ENCODE results near the gene TMEM235.

GRCh38 chr17:78252701-78253635, 21.5 kb downstream of the TMEM235 start:
- no peak for TF ChIP-seq POLR2A (IDR thresholded peaks at IDR 0.05; ENCODE audit: low read depth, low read length)
- no peak for TF ChIP-seq POLR2AphosphoS5 (IDR thresholded peaks at IDR 0.05; ENCODE audit: low read depth, low read length)
- TF ChIP-seq TAF1 (IDR thresholded peaks at IDR 0.05; ENCODE audit: low read depth, low read length): no peak
- TF ChIP-seq SPI1 (IDR thresholded peaks at IDR 0.05; ENCODE audit: low read depth, low read length): no peak
